Activated CD4-positive, alpha-beta T cell treated with anti-CD3 and anti-CD28 coated beads for 36 hours (primary cell): ENCODE data around the gene PPP1R11. TPM values are rescaled to one million over a fixed set of nuclear protein-coding genes. Genes with fewer than 3 reads are reported as not detected.
"Not testable (repeated sequence)": the region's sequence is repeated elsewhere in the genome, so short reads cannot be mapped to it uniquely, and the experiment has no call there.

ENCODE experiments used
- ATAC-seq: fragments of 200-7000 bp; cut with Tn5 transposase; one replicate; pipeline ENCODE4 v1.10.0; 2021; ENCODE audit warnings: mild to moderate bottlenecking, moderate library complexity
- CTCF ChIA-PET: fragments of 350-600 bp; sonication (Branson Sonifier 250); formaldehyde crosslinking; loops from one replicate; lab custom pipeline; 2021; ENCODE audit warnings: antibody characterized with exemption; lab: Charles Lee
- POLR2A ChIA-PET: fragments of 350-600 bp; sonication (Branson Sonifier 250); formaldehyde crosslinking; loops from one replicate; lab custom pipeline; 2021; ENCODE audit warnings: antibody characterized with exemption, inconsistent platforms; lab: Charles Lee
- DNase-seq: peaks from one replicate; pipeline ENCODE4 v3.0.0-alpha.2; 2020
- H3K27ac Mint-ChIP-seq: one replicate; pipeline ENCODE4 v1.8.0; 2021; ENCODE audit warnings: mixed read lengths
- H3K27me3 Mint-ChIP-seq: one replicate; pipeline ENCODE4 v1.8.0; 2021; ENCODE audit warnings: mixed read lengths
- H3K36me3 Mint-ChIP-seq: one replicate; pipeline ENCODE4 v1.8.0; 2021; ENCODE audit warnings: low read depth, mixed read lengths
- H3K4me1 Mint-ChIP-seq: one replicate; pipeline ENCODE4 v1.8.0; 2021; ENCODE audit warnings: mixed read lengths
- H3K4me3 Mint-ChIP-seq: one replicate; pipeline ENCODE4 v1.8.0; 2021; ENCODE audit warnings: mild to moderate bottlenecking, moderate library complexity, mixed read lengths
- H3K9me3 Mint-ChIP-seq: one replicate; pipeline ENCODE4 v1.8.0; 2021; ENCODE audit warnings: low read depth, mixed read lengths
- intact Hi-C, 2 experiments: fragments of 100-400 bp; cut with DNase I in 1 of 2; cut with micrococcal nuclease in 1 of 2; formaldehyde crosslinking; loops; one replicate each; pipeline versions ENCODE4 v1.14.2 to v1.15.1; 2022 to 2024; cut with DNase I, micrococcal nuclease
- total RNA-seq, 2 experiments: library from RNA; stranded (reverse); gene quantifications; one replicate each; pipeline ENCODE4 v1.2.3, GENCODE V29; 2021

The PPP1R11 gene
- total RNA-seq, 2 experiments from 2014 or later = 47.8 to 59.9 TPM

DNA sequence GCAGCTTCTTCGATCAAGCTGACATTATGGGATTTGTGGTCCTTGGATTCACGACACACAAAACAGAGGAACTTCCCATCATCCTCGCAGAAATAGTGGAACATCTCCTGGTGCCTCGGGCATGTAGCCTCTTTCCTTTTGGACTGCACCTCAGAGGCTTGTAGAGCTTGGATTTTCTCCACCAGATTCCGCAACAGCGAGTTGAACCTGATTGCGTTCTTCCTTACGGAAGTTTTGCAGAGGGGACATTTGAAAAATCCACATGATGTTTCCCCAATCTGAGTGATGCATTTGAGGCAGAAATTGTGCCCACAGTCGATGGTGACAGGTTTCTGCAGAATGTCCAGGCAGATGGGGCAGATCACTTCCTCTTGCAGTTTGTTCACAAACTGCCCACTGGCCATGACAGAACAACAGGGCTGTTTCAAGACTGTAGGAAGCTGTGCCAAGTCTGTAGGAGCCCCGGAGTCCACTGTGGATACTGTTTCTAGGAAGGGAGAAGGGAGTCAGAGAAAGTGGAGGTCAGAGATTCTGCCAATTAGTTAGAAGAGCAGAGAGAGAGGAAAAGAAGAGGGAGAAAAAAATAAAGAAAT lies 45.5 kb downstream of the PPP1R11 start:
- no peak overlapping the region for H3K4me3 Mint-ChIP-seq
- H3K9me3 Mint-ChIP-seq = no peaks in the 10 kb centered on the region
- peaks cover 12% of the 10 kb centered on the region for H3K4me1 Mint-ChIP-seq
- DNase-seq (no peak), ATAC-seq (no peak)
- intact Hi-C loops = no loop called here
- ChIA-PET POLR2A (no interaction called here), CTCF (interaction anchor here (0.9 to 1.1 kb wide), 2 partner anchors 11 to 20 kb away, joined by 3 read pairs; no protein-coding TSS in a partner anchor)
- H3K36me3 Mint-ChIP-seq = no peaks in the 10 kb centered on the region
- no peak overlapping the region for H3K27ac Mint-ChIP-seq
- H3K27me3 Mint-ChIP-seq = peaks cover 34% of the 10 kb centered on the region

- no peaks in the 10 kb centered on the region for H3K9me3 Mint-ChIP-seq
- intact Hi-C loops = no loop called here
- H3K4me1 Mint-ChIP-seq = peaks cover 12% of the 10 kb centered on the region
- H3K4me3 Mint-ChIP-seq = no peak within 1 kb of the TSS
- no peak within 1 kb of the TSS for H3K27ac Mint-ChIP-seq
- DNase-seq (peak; percentile 20), ATAC-seq (peak; percentile 79)
- CTCF ChIA-PET = interaction anchor here (0.5 to 1.6 kb wide), 2 partner anchors 18 to 1275 kb away, joined by 3 to 4 read pairs; no protein-coding TSS in a partner anchor
- H3K36me3 Mint-ChIP-seq = no peaks in the 10 kb centered on the region
- peaks cover 31% of the 10 kb centered on the region for H3K27me3 Mint-ChIP-seq
- POLR2A ChIA-PET = no interaction called here
Observed at GRCh38 chr6:30113003-30113759, 46.2 kb downstream of the PPP1R11 start, which contains the start of gene TRIM31. Gene TRIM31, minus strand, starts transcription at chr6:30113090. Its CDS starts 285 bp downstream, at chr6:30112805.

DNA sequence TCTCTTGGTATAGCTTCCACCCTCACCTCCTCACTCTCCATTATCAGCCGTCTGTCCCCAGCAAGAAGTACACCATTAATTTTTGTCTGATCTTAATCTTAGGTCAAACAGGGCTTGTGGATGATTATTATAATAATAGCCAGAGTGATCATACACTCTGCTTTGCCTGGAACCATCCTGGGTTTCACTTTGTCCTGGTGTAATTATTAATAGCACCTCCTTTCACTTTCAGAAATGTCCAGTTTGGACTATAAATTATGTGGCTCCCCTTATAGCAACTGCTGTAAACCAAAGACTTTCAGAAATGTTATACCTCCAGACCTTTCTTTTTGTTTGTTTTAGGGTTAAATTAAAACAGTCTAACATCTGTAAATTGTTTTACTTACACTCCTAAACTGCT lies 46.8 kb downstream of the PPP1R11 start:
- ChIA-PET CTCF (interaction anchor here (0.5 to 1.6 kb wide), 2 partner anchors 17 to 1276 kb away, joined by 3 to 4 read pairs; no protein-coding TSS in a partner anchor), POLR2A (no interaction called here)
- ATAC-seq (no peak), DNase-seq (no peak)
- Mint-ChIP-seq H3K9me3 (no peaks in the 10 kb centered on the region), H3K27me3 (peaks cover 27% of the 10 kb centered on the region), H3K4me3 (no peak overlapping the region), H3K36me3 (no peaks in the 10 kb centered on the region), H3K27ac (no peak overlapping the region), H3K4me1 (peaks cover 12% of the 10 kb centered on the region)
- intact Hi-C loops = no loop called here

DNA sequence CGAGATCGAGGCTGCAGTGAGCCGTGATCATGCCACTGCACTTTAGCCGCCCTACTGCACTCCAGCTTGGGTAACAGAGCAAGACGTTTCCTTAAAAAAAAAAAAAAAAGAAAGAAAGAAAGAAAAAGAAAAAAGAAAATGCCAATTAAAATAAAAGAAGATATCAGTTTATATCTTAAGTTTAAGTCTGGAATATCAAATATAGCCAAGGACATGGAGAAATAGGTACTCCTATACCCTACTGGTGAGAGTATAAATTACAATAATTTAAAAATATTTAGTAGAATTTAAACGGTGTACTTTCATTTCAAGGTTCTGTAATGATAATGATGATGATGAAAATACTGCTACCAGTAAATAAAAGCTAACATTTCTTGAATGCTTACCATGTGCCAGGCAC lies 49.7 kb downstream of the PPP1R11 start:
- no peak for DNase-seq
- no peak for ATAC-seq
- Mint-ChIP-seq H3K9me3 (no peaks in the 10 kb centered on the region), H3K36me3 (no peaks in the 10 kb centered on the region), H3K27ac (no peak overlapping the region), H3K27me3 (peaks cover 18% of the 10 kb centered on the region), H3K4me3 (no peak overlapping the region), H3K4me1 (peaks cover 12% of the 10 kb centered on the region)
- ChIA-PET POLR2A (no interaction called here), CTCF (interaction anchor here (2.8 kb wide), 1 partner anchor 13 kb away, joined by 12 read pairs; no protein-coding TSS in a partner anchor)
- intact Hi-C loops = no loop called here

DNA sequence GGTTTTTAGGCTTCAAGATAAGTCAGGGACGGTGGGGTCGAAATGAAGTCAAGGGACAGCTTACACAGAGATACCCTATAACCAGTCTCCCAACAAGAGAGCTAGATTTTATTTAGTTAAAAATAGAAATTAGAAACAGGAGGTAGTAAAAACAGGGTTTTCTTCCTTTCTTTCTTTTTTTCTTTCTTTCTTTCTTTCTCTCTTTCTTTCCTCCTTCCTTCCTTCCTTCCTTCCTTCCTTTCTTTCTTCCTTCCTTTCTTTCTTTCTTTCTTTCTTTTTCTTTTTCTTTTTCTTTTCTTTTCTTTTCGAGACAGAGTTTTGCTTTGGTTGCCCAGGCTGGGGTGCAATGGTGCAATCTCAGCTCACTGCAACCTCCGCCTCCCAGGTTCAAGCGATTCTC lies 51.7 kb downstream of the PPP1R11 start:
- H3K27me3 Mint-ChIP-seq = peaks cover 10% of the 10 kb centered on the region
- H3K36me3 Mint-ChIP-seq, POLR2A ChIA-PET, ATAC-seq, H3K4me3 Mint-ChIP-seq, H3K4me1 Mint-ChIP-seq, intact Hi-C loops, H3K27ac Mint-ChIP-seq, DNase-seq, H3K9me3 Mint-ChIP-seq: not testable (repeated sequence)
- CTCF ChIA-PET = interaction anchor here (0.7 to 1.2 kb wide), 2 partner anchors 12 to 16 kb away, joined by 3 read pairs; no protein-coding TSS in a partner anchor

Other genes starting within 250 kb of the PPP1R11 start
- under 1 TPM; 0.35 to 0.55 TPM for gene HLA-G, start 239.4 kb upstream of the PPP1R11 start, total RNA-seq
- 1,000 to 10,000 TPM; 1,053 to 1,189 TPM for gene HLA-A, start 124.7 kb upstream of the PPP1R11 start, total RNA-seq
- gene POLR1H, start 5.9 kb upstream of the PPP1R11 start, total RNA-seq = 10 to 100 TPM; 38.2 to 65.0 TPM
- not detected for gene RNF39, start 8.6 kb downstream of the PPP1R11 start, total RNA-seq
- not detected for gene TRIM31, start 45.9 kb downstream of the PPP1R11 start, total RNA-seq
- gene TRIM40, start 68.9 kb downstream of the PPP1R11 start, total RNA-seq = not detected
- gene TRIM10, start 94.0 kb downstream of the PPP1R11 start, total RNA-seq = under 1 TPM; 0.11 to 0.16 TPM
- gene TRIM15, start 96.3 kb downstream of the PPP1R11 start, total RNA-seq = under 1 TPM; 0.18 to 0.26 TPM
- gene TRIM26, start 146.2 kb downstream of the PPP1R11 start, total RNA-seq = 10 to 100 TPM; 48.4 to 60.4 TPM